Skin of body (tissue), 2 donors: ENCODE data around the gene RHOBTB1. TPM values are rescaled to one million over a fixed set of nuclear protein-coding genes. Genes with fewer than 3 reads are reported as not detected.
"Not testable (repeated sequence)": the region's sequence is repeated elsewhere in the genome, so short reads cannot be mapped to it uniquely, and the experiment has no call there.

Experiments used
- DNase-seq: peaks from one replicate; lab custom pipeline; 2025; lab: John Stamatoyannopoulos, UW
- total RNA-seq: library from RNA; depleted of rRNA; stranded (reverse); fragments of >200 nt; gene quantifications from one replicate; pipeline ENCODE4 v1.2.3, GENCODE V29; 2014

RHOBTB1 gene
- total RNA-seq, 1 donor from 2014 or later = 22.8 TPM

DNA sequence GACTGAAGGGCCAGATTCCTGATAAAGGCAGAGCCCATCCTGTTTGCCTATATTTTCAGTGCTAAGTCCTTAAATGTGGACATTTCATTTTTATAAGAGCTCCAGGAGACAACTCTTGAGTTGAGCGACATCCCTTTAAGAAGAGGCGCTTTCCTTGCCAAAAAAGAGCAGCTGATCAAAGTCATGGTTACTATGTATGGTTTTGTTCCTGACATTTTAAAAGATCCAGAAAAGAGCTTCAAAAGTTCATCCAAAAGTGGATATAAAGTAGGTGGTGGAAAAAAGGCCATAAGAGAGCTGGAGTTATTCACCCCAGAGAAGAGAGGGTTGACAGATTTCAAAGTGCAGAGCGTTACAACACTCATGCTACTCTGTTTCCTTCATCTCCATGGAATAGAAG, 36.7 kb downstream of the RHOBTB1 start:
- DNase-seq = no peak

DNA sequence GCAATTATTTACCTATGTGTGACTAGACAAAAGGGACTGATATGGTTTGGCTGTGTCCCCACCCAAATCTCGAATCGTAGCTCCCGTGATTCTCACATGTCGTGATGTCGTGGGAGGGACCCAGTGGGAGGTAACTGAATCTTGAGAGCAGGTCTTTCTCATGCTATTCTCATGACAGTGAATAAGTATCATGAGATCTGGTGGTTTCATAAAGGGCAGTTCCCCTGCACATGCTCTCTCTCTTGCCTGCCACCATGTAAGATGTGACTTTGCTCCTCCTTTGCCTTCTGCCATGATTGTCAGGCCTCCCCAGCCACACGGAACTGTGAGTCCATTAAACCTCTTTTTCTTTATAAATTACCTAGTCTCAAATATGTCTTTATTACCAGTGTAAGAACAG, 37.2 kb downstream of the RHOBTB1 start:
- not testable (repeated sequence) for DNase-seq

DNA sequence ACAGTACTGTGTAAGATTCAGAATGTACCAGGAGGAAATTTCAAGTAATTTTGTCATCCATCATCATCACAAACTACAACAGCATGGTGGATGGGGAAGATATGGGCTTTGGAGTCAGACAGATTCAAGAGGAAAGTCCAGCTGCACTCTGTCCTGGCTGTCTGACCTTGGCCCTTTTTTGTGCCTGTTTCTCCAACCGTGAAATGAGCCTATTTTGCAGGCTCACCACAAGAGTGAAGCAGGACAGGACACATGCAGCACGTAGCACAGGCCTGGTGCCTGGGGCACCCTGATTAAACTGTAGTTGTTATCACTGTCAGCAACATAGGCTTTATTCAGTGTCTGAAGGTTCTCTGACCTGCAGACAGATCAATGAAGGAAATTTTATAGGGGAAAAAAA, 37.6 kb downstream of the RHOBTB1 start:
- DNase-seq = no peak

DNA sequence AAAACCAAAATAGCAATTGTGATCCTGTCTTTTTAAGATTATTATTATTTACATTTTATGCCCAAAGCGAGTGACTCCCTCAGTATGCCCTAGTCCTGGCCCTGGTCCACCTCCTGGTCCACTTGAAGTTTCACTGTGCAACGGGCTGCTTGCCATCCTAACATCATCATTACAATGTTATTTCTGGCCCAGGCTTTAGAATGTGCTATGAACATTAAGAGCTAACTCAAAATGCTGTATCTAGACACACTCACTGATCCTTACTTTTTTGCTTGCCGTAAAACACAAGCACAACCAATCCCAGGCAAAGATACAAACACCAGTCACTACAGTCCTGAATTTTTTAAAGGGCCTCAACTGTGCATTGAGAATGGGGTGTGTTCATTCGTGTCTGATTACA, 38.4 kb downstream of the RHOBTB1 start:
- DNase-seq = no peak

DNA sequence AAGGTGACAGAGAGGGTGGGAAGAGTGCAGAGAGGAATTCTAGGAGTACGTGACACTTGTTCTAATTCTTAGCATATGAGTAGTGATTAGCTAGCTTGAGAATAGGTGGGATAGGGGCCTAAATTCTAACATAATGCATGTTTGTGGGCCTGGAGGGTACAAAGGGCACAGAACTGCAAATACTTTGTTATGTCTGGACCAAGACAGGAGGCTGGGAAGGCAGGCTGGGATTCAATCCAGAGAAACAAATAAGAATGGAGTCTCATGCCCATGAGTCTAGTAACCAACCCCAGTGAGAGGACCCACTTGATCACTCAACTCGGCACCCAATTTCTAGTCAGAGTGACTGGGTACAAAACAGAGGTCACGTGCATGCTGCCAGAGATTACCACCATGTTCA, 40.9 kb downstream of the RHOBTB1 start:
- DNase-seq = no peak

DNA sequence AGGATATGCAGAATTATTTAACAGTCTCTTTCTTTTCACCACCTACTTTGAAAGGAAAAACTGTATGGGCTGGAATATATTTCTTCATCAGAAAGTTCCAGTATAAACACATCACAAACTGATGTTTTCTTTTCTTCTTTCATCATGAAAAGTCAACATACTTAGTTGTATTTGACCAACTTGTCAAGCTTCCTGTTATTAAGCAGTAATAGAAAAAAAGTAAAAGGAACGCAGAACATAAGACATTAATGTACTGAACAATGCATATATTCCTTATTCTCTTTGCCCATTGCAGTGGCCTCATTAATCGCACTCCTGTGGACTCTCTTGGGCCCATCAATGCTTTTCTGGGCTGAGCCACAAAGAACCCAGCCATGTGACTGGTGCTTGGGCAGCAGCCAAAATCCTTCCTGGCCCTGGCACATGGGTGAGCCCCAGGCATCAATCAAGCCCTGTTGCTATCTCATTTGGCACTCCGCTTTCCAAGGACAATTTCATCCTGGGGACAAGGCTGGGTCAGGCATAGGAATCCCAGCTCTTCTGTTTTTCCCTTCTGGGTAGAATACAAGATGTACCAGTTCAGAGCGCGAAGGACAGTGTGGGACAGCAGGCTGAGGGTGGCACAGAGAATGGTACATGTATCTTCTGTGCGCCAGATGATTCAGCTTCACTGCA, 42.3 kb downstream of the RHOBTB1 start:
- DNase-seq = no peak

DNA sequence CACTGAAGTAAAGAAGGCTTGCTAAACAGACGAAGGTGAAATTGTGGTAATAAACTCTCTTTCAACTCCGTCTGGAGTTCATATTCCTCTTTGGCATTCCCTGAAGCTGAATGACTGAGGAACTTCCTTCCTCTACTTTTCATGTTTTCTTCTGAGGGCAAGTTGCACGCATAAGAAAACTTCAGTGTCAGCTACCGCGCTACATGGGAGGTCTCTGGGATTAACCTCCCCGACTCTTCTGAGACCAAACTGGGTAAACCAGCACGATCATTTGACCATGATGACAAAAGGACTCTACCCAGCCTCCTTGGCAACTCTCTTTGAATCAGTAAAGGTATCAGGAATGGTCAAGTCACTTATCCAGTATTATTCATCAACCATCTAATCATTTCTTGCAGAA, 44.7 kb downstream of the RHOBTB1 start:
- DNase-seq = no peak

DNA sequence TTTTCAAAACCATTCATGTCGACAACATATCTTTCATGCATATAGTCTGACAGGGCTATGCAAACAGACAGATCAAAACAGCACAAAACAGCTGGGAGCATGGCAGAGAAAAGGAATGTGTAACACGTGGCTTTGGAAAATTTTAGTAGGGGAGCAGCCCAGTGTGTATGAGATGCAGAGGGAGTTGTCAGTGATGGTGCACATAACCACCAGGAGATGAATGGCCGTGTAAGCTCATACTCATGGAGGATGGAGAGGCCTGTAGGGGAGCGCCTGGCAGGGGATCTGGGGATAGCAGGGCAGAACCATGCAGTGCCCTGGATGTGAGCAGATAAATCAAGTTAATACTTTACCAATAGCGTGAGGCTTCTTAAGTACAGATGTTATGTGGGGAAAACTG, 45.7 kb downstream of the RHOBTB1 start:
- DNase-seq = peak; percentile 30

DNA sequence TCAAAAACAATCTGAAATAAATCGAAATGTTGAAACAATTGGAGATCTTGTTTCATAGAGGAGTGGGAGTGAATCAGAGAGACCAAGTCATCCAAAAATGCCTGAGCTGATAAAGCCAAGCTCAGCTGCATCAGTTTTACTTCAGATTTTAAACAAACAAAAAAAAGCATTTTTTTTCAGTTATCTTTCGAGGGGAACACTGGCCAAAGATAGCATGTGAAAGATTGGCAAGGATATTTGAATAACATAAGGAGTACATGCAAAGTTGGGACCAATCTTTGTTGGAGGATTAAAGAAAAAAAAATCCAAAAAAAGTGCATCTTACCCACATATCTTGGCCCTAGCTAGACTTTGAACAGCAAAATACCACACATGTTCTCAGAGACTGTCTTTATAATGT, 47.2 kb downstream of the RHOBTB1 start:
- DNase-seq = peak; percentile 22

DNA sequence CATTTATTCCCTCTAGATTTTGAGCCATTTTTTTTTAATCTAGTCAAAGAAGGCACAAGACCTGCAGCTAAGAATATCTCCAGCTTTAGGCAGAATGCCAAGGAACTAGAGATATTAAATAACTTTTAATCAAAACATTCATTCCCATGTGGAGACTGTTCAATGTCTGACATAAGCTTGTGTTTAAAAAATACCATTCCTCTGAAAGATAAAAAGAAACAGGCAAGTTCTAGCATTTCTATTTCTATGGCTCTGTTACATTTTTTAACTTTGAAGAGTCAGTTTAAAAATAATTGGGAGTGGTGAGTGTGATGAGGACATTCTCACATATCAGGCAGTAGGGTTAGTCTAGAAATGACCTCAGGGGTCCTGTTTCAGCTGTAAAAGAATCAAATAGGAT, 48.0 kb downstream of the RHOBTB1 start:
- DNase-seq = peak; percentile 37

DNA sequence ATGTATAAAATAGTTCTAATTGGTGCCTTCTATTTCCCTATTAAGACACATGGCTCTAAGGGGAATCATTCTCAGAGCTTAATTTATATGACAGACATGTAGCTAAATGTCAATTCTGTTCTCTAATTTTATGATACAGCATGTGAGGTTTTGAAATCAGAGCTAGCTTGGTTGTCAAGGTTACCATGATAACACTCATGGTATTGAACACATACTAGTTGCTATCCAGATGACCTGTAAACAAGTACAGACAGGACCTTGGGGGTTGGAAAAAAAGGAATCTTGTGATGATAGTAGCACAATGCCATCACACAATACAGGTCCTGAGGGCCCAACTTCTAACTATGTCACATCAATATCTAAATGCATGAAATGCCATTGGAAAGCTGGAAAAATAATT, 49.2 kb downstream of the RHOBTB1 start:
- no peak for DNase-seq

DNA sequence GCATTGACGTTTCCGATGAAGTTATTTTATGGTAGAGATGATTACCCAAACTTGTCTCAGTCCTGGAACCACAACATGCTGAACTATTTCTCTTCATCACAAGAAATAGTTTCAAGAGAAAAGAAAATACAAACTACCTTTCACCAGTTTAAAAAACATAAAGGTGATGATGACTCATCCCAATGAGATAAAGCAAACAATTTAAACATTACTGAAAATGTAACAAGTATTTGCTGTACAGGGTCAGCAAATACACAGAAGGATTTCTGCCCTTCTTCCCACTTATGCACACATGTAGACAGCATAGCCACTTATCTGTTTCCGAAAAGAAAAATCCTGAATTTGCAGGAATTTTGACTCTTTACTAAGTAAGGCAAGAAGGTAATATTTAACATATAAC, 50.8 kb downstream of the RHOBTB1 start:
- no peak for DNase-seq

DNA sequence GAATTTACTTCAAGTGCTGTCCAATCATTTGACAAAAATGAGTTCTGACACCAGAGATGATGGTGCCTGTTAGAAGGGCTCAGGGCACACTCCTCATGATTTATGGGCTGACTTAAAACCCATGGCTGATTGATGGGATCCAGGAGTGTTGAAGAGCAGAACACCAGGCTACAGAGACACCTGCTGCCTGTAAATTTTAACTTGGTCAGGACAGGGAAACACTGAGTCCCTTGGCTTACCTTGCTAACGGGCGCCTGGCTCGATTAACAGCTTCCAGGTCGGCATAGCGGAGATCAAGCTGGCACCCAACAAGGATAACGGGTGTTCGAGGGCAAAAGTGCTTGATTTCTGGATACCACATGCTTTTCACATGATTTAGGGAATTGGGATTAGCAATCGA, 51.4 kb downstream of the RHOBTB1 start:
- no peak for DNase-seq

DNA sequence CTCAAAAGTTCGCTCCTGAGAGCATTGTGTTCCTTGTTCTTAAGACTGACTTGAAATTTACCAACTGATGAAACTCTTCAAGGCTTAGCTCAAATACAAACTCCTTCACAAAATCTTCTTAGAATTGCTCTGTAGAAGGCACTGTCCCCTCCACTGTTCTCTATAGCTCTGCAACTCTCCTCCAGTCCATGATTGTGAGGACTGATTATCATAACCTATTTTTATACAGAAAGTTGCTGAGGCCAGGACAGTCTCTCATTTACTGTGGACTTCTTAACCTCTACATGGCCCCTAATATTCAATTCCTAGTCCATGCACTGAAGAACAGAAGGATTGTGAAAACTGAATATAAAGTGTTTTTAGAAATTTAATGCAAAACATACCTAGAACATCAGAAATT, 53.2 kb downstream of the RHOBTB1 start:
- DNase-seq = no peak

DNA sequence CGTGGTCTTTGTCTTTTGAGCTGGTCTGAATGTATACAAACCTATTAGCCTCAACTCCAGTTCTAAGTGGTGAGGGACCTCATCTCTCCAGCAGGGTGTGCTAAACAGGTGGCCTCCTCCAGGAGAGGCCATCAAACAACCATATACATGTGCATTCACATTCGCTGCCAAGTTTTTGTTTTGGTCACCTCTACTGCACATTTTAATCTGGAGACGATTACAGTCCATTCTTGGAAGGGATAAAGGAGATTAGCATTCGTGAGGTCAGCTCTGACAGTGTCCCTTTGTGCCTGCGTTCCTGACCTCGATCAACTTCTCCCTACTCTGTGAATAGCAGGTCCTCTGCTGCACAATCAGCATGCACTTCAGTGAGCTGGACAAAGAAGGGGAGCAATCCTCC, 60.8 kb downstream of the RHOBTB1 start:
- DNase-seq = no peak

DNA sequence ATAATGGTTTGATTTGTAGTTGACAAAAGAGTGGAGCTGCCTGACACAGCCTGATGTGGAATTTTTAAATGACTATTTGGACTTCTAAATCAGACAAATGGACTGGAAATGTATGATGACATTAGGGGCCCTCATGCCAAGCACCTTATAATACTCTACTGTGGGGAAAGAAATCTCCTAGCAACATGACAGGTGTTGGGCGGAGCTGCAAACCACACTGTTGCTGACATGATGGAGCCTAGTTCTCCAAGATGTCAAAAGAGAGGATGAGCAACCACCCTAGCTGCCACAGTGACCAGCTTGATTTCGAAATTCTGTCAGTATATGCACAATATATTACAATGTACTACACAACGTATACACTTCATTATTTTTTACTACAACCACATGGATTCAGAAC, 65.8 kb downstream of the RHOBTB1 start:
- no peak for DNase-seq

DNA sequence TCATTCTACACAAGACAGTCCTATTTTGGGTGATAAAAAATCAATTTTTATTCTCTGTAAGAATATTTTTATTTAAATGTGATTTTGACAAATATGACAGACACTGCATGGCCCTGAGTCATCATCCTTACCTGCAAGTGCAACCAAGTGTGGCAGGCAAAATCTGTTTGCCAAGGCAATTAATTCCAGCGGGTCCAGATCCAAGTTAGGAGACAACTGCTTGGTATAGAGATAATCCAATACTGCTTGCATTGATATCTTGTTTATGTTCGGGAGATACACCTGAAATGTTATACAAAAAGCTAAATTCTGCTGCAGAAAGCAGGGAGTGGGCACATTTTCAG, 66.2 kb downstream of the RHOBTB1 start:
- no peak for DNase-seq

DNA sequence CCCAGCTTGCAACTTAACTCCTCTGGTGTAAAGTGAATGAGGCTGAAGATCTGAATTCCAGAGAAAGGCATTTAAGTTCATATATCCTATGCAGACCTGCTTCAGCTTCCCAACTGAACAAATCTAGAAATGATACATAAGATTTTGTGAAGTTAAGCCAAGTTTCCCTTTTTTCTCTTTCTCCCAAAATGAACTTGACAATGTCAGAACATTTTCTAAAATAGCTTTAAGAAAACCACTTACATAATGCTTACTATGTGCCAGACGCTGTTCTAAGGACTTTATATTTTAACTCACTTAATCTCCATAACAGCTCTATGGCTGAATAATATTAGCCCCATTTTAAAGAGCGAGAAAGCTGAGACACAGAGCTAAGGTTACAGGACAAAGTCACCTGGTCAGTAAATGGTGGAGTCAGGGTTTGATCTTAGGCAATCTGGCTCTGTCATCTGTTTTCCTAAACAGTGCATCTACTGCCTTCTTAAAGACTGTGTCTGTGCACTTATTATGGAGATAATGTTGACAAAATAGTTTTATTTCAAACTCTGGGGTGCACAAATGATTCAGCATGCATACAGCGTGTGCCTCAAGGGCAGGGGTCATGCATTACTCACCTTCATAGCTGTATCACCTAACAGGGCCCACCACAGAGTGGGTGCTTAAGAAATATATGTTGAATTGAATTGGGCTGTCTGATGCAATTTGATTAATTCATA, 66.8 kb downstream of the RHOBTB1 start:
- DNase-seq = no peak

DNA sequence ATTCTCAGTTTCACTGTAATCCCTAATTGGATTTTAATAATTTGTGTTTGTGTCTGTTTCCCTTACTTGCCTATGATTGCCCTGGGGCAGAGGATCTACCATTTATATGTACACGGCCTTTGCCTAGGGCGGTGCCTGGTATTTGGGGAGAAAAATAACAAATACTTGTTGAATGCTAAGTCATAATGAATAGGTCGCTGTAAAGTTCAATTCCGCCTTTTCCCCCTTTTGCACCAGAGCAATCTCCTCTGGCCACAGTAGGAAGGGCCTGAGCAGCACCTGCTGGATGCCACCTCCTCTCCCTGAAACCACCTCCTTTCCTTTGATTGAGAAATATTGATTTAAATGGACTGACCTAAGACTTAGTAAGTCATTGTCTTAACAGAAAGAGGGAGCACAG, 70.2 kb downstream of the RHOBTB1 start:
- DNase-seq = no peak

DNA sequence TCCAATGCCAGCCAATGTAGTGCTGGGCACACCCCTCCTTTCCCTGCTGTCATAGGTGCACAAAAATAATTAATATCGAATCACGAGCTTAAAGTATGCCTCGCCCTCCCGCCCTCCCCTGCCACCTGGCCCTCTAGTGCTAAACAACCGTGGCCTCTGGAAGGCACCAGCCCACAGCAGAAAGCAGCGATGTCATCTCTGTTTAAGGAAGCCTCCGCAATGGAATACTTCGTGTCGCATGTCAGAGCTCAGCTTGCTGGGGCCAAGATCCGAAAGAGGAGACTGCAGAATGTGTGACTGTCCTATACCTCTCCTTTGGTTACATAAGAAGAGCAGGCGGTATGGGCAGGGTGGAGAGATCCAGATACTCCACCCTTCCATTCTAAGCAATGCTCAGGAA, 71.5 kb downstream of the RHOBTB1 start:
- DNase-seq = no peak

DNA sequence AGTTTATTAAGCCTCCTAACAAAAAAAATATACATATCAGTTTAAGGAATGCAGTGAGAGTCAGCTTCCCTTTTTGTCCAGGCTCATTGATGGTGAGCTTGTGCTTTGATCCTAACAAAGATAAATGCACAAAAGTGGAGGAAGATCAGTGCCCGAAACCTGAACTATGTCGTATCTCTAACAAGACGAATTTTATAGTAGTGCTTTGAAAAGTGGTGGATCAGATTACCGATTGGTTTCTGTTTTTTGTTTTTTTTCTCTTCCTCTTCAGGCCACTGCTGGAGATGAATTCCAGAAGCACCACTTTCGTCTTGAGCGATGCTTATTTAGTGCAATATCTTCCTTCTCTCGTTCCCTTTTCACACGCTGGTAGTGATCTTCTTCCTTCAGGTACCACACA, 72.8 kb downstream of the RHOBTB1 start:
- no peak for DNase-seq

DNA sequence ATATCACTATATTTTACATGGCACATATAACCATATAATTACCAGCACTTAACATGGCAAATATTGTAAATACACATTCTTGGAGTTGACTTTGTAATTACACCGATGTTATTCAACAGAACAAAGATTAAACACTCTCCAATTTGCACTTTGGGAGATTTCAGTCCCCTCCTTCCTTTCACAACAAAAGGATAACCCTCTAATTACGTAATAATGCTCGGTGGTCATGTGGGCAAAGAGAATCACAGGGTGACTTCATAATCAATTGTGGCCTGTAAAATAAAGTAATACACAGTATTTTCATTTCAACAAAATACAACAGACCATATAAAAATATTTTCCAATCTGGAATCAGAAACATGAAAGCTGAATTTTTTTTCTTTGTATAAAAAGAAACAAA, 73.2 kb downstream of the RHOBTB1 start:
- DNase-seq = no peak

DNA sequence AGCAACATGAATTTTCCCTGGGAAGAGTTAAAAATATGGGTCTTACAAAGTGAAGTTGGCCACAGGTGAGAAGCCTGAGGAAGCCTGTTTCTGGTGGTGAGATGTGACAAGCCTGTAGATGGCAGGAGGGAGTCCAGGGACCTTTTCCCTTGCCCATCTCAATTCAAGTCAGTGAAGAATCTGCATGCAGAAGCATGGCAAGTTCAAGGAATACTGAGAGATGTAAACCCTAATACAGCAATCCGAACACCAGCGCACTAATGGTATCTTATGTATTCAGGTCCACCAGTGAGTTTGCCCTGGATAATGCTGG, 73.6 kb downstream of the RHOBTB1 start:
- no peak for DNase-seq
